DOHH2 (cell line): Measurements from ENCODE around the gene CEP350.

Experiments used
- H3F3A ChIP-seq: fragments of 200-600 bp; sonication (generic), shearing (Covaris generic); 2 replicates; pipeline ENCODE4 v1.6.0; 2016; ENCODE audit warnings: antibody characterized with exemption, mild to moderate bottlenecking; ENCODE audit not compliant: control insufficient read depth, insufficient read depth
- H3K27ac ChIP-seq: fragments of 200-600 bp; sonication (generic); 2 replicates; pipeline ENCODE4 v1.5.1; 2014; ENCODE audit warnings: low read depth, mild to moderate bottlenecking, low read length, moderate library complexity
- H3K27me3 ChIP-seq: fragments of 200-600 bp; sonication (generic); 2 replicates; pipeline ENCODE4 v1.6.1; 2014; ENCODE audit warnings: mild to moderate bottlenecking, low read length, mixed read lengths; ENCODE audit not compliant: control insufficient read depth
- H3K36me3 ChIP-seq: fragments of 200-600 bp; sonication (generic); 2 replicates; pipeline ENCODE4 v1.6.1; 2014; ENCODE audit warnings: mild to moderate bottlenecking, low read length, moderate library complexity, mixed read lengths; ENCODE audit not compliant: control insufficient read depth
- H3K4me1 ChIP-seq: fragments of 200-600 bp; sonication (generic); 2 replicates; pipeline ENCODE4 v1.6.1; 2014; ENCODE audit warnings: mild to moderate bottlenecking, low read length, mixed read lengths; ENCODE audit not compliant: control insufficient read depth
- H3K4me2 ChIP-seq: fragments of 200-600 bp; sonication (generic); 2 replicates; pipeline ENCODE4 v1.6.0; 2014; ENCODE audit warnings: mild to moderate bottlenecking, low read length, moderate library complexity
- H3K4me3 ChIP-seq: fragments of 200-600 bp; sonication (generic); 2 replicates; pipeline ENCODE4 v1.5.1; 2014; ENCODE audit warnings: mild to moderate bottlenecking, low read length, mixed read lengths
- H3K79me2 ChIP-seq: fragments of 200-600 bp; sonication (generic); 2 replicates; pipeline ENCODE4 v1.6.1; 2014; ENCODE audit warnings: mild to moderate bottlenecking, low read length, mixed read lengths; ENCODE audit not compliant: control insufficient read depth
- H3K9me2 ChIP-seq: fragments of 200-600 bp; sonication (generic); replicated peaks from 2 replicates; pipeline ENCODE4 v1.6.1; 2014; ENCODE audit warnings: mild to moderate bottlenecking, low read length, mixed read lengths; ENCODE audit not compliant: control insufficient read depth
- H3K9me3 ChIP-seq: fragments of 200-600 bp; sonication (generic); 2 replicates; pipeline ENCODE4 v1.6.1; 2014; ENCODE audit warnings: antibody characterized with exemption, low read length, mixed read lengths; ENCODE audit not compliant: control insufficient read depth, insufficient read depth
- H4K20me1 ChIP-seq: fragments of 200-600 bp; sonication (generic); 2 replicates; pipeline ENCODE4 v1.6.0; 2014; ENCODE audit warnings: low read depth, mild to moderate bottlenecking, antibody characterized with exemption, low read length, moderate library complexity; ENCODE audit not compliant: control insufficient read depth, insufficient read depth
- CTCF ChIP-seq: fragments of 200-600 bp; sonication (generic); IDR thresholded peaks from one replicate; pipeline ENCODE4 v1.5.1; 2014; ENCODE audit warnings: antibody characterized with exemption, mild to moderate bottlenecking, low read depth, low read length; ENCODE audit not compliant: poor library complexity, severe bottlenecking
- EZH2phosphoT487 ChIP-seq: fragments of 200-600 bp; sonication (generic); IDR thresholded peaks from 2 replicates; pipeline ENCODE4 v1.6.1; 2017; ENCODE audit warnings: borderline replicate concordance, mild to moderate bottlenecking, antibody characterized with exemption, low read length, moderate library complexity, mixed read lengths

Gene CEP350

GRCh38 chr1:179937668-179938254, 16.8 kb upstream of the CEP350 start:
- H3K4me1 ChIP-seq: peaks cover 6% of the 10 kb centered on the region
- H3K79me2 ChIP-seq: no peaks in the 10 kb centered on the region

GRCh38 chr1:179938752-179939151, 15.9 kb upstream of the CEP350 start:
- no peaks in the 10 kb centered on the region for H3K9me2 ChIP-seq
- H3K36me3 ChIP-seq: no peaks in the 10 kb centered on the region
- TF ChIP-seq EZH2phosphoT487 (no peak), CTCF (no peak)
- no peaks in the 10 kb centered on the region for H3K9me3 ChIP-seq
- no peak overlapping the region for H3K27ac ChIP-seq
- no peak overlapping the region for H3K4me2 ChIP-seq
- peaks cover 6% of the 10 kb centered on the region for H3K4me1 ChIP-seq
- H3K79me2 ChIP-seq: no peaks in the 10 kb centered on the region
- no peaks in the 10 kb centered on the region for H4K20me1 ChIP-seq
- H3K4me3 ChIP-seq: no peak overlapping the region
- H3K27me3 ChIP-seq: no peaks in the 10 kb centered on the region
- no peaks in the 10 kb centered on the region for H3F3A ChIP-seq

More at GRCh38 chr1:179937668-179938254, 16.8 kb upstream of the CEP350 start:
- Histone ChIP-seq H3K4me2 (no peak overlapping the region), H3F3A (no peaks in the 10 kb centered on the region), H3K36me3 (no peaks in the 10 kb centered on the region), H3K9me3 (no peaks in the 10 kb centered on the region), H3K27ac (no peak overlapping the region), H4K20me1 (no peaks in the 10 kb centered on the region), H3K4me3 (no peak overlapping the region), H3K27me3 (no peaks in the 10 kb centered on the region), H3K9me2 (no peaks in the 10 kb centered on the region)
- no peak for TF ChIP-seq EZH2phosphoT487
- no peak for TF ChIP-seq CTCF

- Histone ChIP-seq H3K27me3 (no peaks in the 10 kb centered on the region), H3K27ac (no peak overlapping the region), H4K20me1 (no peaks in the 10 kb centered on the region), H3F3A (no peaks in the 10 kb centered on the region), H3K36me3 (no peaks in the 10 kb centered on the region), H3K9me3 (no peaks in the 10 kb centered on the region), H3K9me2 (no peaks in the 10 kb centered on the region), H3K4me2 (no peak overlapping the region), H3K4me3 (no peak overlapping the region), H3K79me2 (no peaks in the 10 kb centered on the region), H3K4me1 (peaks cover 6% of the 10 kb centered on the region)
- TF ChIP-seq EZH2phosphoT487: no peak
- TF ChIP-seq CTCF: no peak
These were observed 14.7 kb upstream of the CEP350 start for GRCh38 chr1:179939941-179940340.
